MM.1S (cell line): ENCODE measurements around the gene TMEM106C.
A peak's percentile ranks its signal among the peaks of the same experiment; 100 is the strongest.

Source experiments
- DNase-seq: peaks from one replicate; pipeline ENCODE4 v3.0.0-alpha.2; 2015
- H2AFZ ChIP-seq: fragments of 300-600 bp; sonication (generic); 2 replicates; pipeline ENCODE4 v1.6.0; 2016; ENCODE audit warnings: antibody characterized with exemption, low read length
- H3F3A ChIP-seq: fragments of 300-600 bp; sonication (generic); 2 replicates; pipeline ENCODE4 v1.6.1; 2016; ENCODE audit warnings: mild to moderate bottlenecking, antibody characterized with exemption, low read length, moderate library complexity, mixed read lengths; ENCODE audit not compliant: insufficient read depth
- H3K27ac ChIP-seq: fragments of 300-600 bp; sonication (generic); 2 replicates; pipeline ENCODE4 v1.5.1; 2016; ENCODE audit warnings: mild to moderate bottlenecking, low read length
- H3K27me3 ChIP-seq: fragments of 300-600 bp; sonication (generic); replicated peaks from 2 replicates; pipeline ENCODE4 v1.6.0; 2016; ENCODE audit warnings: low read length; ENCODE audit not compliant: insufficient read depth
- H3K36me3 ChIP-seq: fragments of 300-600 bp; sonication (generic); replicated peaks from 2 replicates; pipeline ENCODE4 v1.6.1; 2016; ENCODE audit warnings: mild to moderate bottlenecking, low read length, mixed read lengths; ENCODE audit not compliant: insufficient read depth
- H3K4me1 ChIP-seq: fragments of 300-600 bp; sonication (generic); 2 replicates; pipeline ENCODE4 v1.6.1; 2016; ENCODE audit warnings: low read length, mixed read lengths
- H3K4me2 ChIP-seq: fragments of 300-600 bp; sonication (generic); 2 replicates; pipeline ENCODE4 v1.6.0; 2016; ENCODE audit warnings: low read depth, low read length
- H3K4me3 ChIP-seq: fragments of 300-600 bp; sonication (generic); 2 replicates; pipeline ENCODE4 v1.5.1; 2016; ENCODE audit warnings: low read length, mixed read lengths
- H3K79me2 ChIP-seq: fragments of 300-600 bp; sonication (generic); 2 replicates; pipeline ENCODE4 v1.6.1; 2016; ENCODE audit warnings: mixed run types, low read length, mixed read lengths
- H3K9ac ChIP-seq: fragments of 300-600 bp; sonication (generic); 2 replicates; pipeline ENCODE4 v1.6.1; 2016; ENCODE audit warnings: low read length, mixed read lengths
- H3K9me2 ChIP-seq: fragments of 300-600 bp; sonication (generic); replicated peaks from 2 replicates; pipeline ENCODE4 v1.6.1; 2016; ENCODE audit warnings: mild to moderate bottlenecking, low read length, mixed read lengths; ENCODE audit not compliant: insufficient read depth
- H3K9me3 ChIP-seq: fragments of 300-600 bp; sonication (generic); replicated peaks from 2 replicates; pipeline ENCODE4 v1.6.1; 2016; ENCODE audit warnings: mild to moderate bottlenecking, low read length, mixed read lengths; ENCODE audit not compliant: insufficient read depth
- H4K20me1 ChIP-seq: fragments of 300-600 bp; sonication (generic); 2 replicates; pipeline ENCODE4 v1.6.1; 2016; ENCODE audit warnings: mild to moderate bottlenecking, low read length, moderate library complexity, mixed read lengths; ENCODE audit not compliant: insufficient read depth
- EZH2 ChIP-seq: fragments of 300-600 bp; sonication (generic); optimal IDR thresholded peaks from 2 replicates; pipeline ENCODE3; 2017; ENCODE audit warnings: low read depth, mild to moderate bottlenecking, antibody characterized with exemption, low read length, mixed read lengths
- EZH2phosphoT487 ChIP-seq: fragments of 300-600 bp; sonication (generic); IDR thresholded peaks from 2 replicates; pipeline ENCODE4 v1.6.1; 2018; ENCODE audit warnings: antibody characterized with exemption, low read length
- TF ChIP-seq, protein P1 (sequence below): fragments of 300-600 bp; sonication (generic); IDR thresholded peaks from 2 replicates; pipeline ENCODE4 v1.5.1; 2016; ENCODE audit warnings: antibody characterized with exemption, low read length, mixed read lengths

The TMEM106C gene

GRCh38 chr12:47982770-47983169, 19.4 kb downstream of the TMEM106C start:
- Histone ChIP-seq H3K36me3 (no peaks in the 10 kb centered on the region), H4K20me1 (no peaks in the 10 kb centered on the region), H3K4me1 (peaks cover 17% of the 10 kb centered on the region), H3K27ac (no peak overlapping the region), H2AFZ (no peak overlapping the region; the same call in 1 of the 2 replicates), H3K27me3 (no peaks in the 10 kb centered on the region), H3K4me2 (peak overlapping the region; percentile 73), H3K9me2 (no peaks in the 10 kb centered on the region), H3F3A (no peaks in the 10 kb centered on the region), H3K9me3 (no peaks in the 10 kb centered on the region), H3K79me2 (no peaks in the 10 kb centered on the region), H3K9ac (no peak overlapping the region), H3K4me3 (no peak overlapping the region)
- no peak for DNase-seq
- TF ChIP-seq EZH2 (no peak), EZH2phosphoT487 (no peak)
- TF ChIP-seq, protein P1, sequence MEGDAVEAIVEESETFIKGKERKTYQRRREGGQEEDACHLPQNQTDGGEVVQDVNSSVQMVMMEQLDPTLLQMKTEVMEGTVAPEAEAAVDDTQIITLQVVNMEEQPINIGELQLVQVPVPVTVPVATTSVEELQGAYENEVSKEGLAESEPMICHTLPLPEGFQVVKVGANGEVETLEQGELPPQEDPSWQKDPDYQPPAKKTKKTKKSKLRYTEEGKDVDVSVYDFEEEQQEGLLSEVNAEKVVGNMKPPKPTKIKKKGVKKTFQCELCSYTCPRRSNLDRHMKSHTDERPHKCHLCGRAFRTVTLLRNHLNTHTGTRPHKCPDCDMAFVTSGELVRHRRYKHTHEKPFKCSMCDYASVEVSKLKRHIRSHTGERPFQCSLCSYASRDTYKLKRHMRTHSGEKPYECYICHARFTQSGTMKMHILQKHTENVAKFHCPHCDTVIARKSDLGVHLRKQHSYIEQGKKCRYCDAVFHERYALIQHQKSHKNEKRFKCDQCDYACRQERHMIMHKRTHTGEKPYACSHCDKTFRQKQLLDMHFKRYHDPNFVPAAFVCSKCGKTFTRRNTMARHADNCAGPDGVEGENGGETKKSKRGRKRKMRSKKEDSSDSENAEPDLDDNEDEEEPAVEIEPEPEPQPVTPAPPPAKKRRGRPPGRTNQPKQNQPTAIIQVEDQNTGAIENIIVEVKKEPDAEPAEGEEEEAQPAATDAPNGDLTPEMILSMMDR = no peak

- H3K4me2 ChIP-seq = no peak overlapping the region
- H3K27ac ChIP-seq = no peak overlapping the region
- no peaks in the 10 kb centered on the region for H4K20me1 ChIP-seq
- TF ChIP-seq EZH2 (no peak), EZH2phosphoT487 (no peak)
- TF ChIP-seq, protein P1 = no peak
- H2AFZ ChIP-seq = no peak overlapping the region
- no peaks in the 10 kb centered on the region for H3K27me3 ChIP-seq
- H3K36me3 ChIP-seq = no peaks in the 10 kb centered on the region
- no peaks in the 10 kb centered on the region for H3F3A ChIP-seq
- DNase-seq = no peak
- no peak overlapping the region for H3K4me3 ChIP-seq
- no peak overlapping the region for H3K9ac ChIP-seq
- H3K9me3 ChIP-seq = no peaks in the 10 kb centered on the region
- H3K79me2 ChIP-seq = no peaks in the 10 kb centered on the region
- peaks cover 17% of the 10 kb centered on the region for H3K4me1 ChIP-seq
- no peaks in the 10 kb centered on the region for H3K9me2 ChIP-seq
Measured at GRCh38 chr12:47983541-47984115, 20.2 kb downstream of the TMEM106C start.

DNA sequence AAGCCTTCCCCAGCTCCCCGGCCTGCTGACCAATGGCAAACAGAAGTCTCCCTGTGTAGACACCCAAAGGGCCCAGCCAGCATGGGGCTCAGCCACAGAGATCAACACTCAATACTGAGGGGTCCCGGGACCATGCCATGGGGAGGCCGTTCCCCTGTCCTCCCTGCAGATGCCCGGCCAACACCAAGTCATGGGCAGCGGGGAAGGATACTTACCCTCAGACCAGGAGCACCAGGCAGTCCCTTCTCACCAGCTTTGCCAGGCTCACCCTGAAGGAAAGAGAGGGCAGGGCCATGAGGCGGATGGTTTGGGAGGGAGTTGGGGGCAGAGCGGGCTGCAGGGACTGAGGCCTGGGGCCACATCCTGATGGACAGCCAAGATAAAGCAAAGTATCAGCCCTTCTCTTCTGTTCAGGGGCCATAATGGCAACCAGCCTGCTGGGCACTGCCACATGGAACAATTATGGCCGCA, 21.0 kb downstream of the TMEM106C start:
- H4K20me1 ChIP-seq = no peaks in the 10 kb centered on the region
- H2AFZ ChIP-seq = no peak overlapping the region
- H3K4me1 ChIP-seq = peaks cover 17% of the 10 kb centered on the region
- H3K4me2 ChIP-seq = no peak overlapping the region
- H3F3A ChIP-seq = no peaks in the 10 kb centered on the region
- DNase-seq = no peak
- no peak overlapping the region for H3K4me3 ChIP-seq
- no peaks in the 10 kb centered on the region for H3K79me2 ChIP-seq
- TF ChIP-seq EZH2phosphoT487 = no peak
- TF ChIP-seq, protein P1 = no peak
- TF ChIP-seq EZH2 = no peak
- no peak overlapping the region for H3K27ac ChIP-seq
- no peaks in the 10 kb centered on the region for H3K9me2 ChIP-seq
- H3K36me3 ChIP-seq = no peaks in the 10 kb centered on the region
- no peaks in the 10 kb centered on the region for H3K27me3 ChIP-seq
- H3K9me3 ChIP-seq = no peaks in the 10 kb centered on the region
- no peak overlapping the region for H3K9ac ChIP-seq
